GM21390 (cell line): ENCODE measurements around the gene GNPDA2.

Source experiments
- ATAC-seq: cut with Tn5 transposase; IDR thresholded peaks from one replicate; pipeline ENCODE4 v1.9.1; 2021; ENCODE audit not compliant: unreplicated experiment

Gene GNPDA2

GRCh38 chr4:44684648-44685047 lies 41.7 kb downstream of the GNPDA2 start:
- ATAC-seq, result no peak

- ATAC-seq, result no peak
Measured at GRCh38 chr4:44679060-44679459, 47.3 kb downstream of the GNPDA2 start.

DNA sequence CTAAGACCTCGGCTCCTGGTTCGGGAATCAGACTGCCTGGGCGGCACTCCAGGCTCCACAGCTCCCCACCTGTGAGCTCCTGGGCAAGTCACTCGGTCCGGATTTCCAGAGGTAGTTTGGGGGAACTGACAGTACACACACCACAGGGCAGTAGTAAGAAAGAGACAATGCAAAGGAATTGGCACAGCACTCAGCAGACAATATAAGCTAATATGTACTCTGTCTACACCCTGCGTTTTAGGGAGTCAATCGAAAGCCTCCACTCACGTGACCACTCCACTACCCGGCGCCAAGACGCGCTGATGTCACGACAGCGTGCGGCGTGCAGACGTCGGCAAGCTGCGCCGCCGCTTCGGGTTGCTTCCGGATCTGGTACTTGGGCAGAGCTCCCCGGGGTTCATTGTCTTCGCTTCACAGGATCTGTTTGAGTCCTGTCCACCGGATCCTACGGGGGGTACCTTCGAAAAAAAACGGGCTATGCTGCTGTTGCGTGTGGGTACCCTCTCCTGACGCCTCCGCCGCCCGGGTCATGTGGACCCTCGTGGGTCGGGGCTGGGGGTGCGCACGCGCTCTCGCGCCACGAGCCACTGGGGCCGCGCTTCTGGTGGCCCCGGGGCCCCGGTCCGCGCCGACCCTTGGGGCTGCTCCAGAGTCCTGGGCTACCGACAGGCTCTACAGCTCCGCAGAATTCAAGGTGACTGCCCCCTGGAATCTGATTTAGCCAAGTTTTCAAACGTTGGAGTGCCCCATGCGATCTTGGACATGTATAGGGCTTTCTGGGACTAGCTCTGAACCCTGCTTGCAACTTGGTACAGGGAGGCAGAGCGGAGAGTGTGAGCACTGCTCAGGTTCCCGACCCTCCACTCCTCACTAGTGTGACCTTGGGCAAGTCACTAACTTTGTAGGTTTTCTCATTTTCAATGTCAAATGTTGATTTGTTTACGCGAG lies 48.0 kb downstream of the GNPDA2 start, which contains the start of gene GUF1:
Gene GUF1, plus strand, starts transcription at position 327 of the 948 bp plus-strand sequence. Its CDS starts 203 bp downstream, at position 530.
- ATAC-seq, result peak; percentile 96

- no peak for ATAC-seq
Measured at GRCh38 chr4:44675366-44675765, 51.0 kb downstream of the GNPDA2 start.

GRCh38 chr4:44674471-44674870 lies 51.9 kb downstream of the GNPDA2 start:
- no peak for ATAC-seq

DNA sequence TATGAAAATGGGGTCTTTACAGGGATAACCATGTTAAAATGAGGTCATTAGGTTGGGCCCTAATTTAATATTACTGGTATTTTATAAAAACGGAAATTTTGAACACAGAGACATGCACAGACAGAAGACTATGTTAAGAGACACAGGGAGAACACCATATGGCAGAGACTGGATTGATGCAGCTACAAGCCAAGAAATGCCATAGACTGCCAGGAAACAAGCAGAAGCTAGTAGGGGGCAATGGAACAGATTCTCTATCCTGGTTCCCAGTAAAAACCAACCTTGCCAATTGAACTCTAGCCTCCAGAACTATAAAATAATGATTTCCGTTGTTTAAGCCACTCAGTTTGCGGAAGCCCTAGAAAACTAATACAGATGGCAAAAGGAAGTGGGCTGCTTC lies 54.7 kb downstream of the GNPDA2 start:
- no peak for ATAC-seq

DNA sequence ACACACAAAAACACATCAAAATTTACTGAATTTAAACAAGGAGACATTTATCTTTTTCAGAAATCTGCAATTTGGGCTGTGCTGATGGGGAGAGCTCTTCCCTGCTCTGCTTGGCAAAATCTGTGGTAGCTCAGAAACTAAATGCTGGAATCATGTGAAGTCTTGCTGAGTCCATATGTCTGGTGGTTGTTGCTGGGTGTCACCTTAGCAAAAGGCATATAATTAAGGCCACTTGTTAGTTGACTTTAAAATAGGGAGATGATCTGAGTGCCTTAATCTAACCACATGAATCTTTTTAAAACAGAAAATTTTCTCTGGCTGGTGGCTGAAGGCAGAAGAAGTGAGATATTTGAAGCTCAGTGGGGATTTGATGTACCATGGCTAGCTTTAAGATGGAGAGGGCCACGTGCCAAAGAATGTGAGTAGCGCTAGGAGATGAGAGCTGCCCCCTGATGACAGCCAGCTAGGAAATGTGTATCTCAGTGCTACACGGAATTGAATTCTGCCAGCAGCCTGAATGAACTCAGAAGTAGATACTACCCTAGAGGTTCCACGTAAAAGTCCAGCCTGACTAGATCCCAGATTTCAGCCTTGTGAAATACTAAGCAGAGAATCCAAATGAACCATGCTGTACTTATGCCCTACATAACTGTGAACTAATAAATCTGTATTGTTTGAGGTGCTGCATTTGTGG lies 55.7 kb downstream of the GNPDA2 start:
- no peak for ATAC-seq

DNA sequence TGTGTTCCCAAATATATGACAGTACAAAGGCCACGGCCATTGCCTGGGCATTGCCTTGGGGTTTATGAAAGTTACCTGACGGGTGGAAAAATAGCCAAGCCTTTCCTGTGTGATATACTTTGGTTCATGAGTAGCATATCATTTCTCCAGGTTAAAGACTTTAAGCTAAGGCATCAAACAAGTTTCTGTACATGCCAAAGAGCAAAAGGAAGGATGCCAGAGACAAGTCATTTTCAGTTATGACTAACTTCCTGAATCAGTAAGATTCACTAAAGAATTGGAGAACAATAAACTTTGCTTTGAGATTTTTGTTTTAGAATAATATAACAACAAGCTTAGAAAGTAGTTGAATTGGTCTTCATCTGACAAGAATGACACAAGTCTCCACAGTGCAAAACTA lies 57.8 kb downstream of the GNPDA2 start:
- ATAC-seq, result no peak

GRCh38 chr4:44663539-44664263 lies 62.7 kb downstream of the GNPDA2 start:
- no peak for ATAC-seq

- peak; percentile 67 for ATAC-seq
Measured at GRCh38 chr4:44662623-44663005, 63.7 kb downstream of the GNPDA2 start.

- no peak for ATAC-seq
Measured at GRCh38 chr4:44661940-44662622, 64.3 kb downstream of the GNPDA2 start.

- no peak for ATAC-seq
Measured at GRCh38 chr4:44660396-44660795, 66.0 kb downstream of the GNPDA2 start.

GRCh38 chr4:44652002-44652401 lies 74.4 kb downstream of the GNPDA2 start:
- no peak for ATAC-seq
